BJ (cell line): ENCODE data around the gene TACR1. TPM values are rescaled to one million over a fixed set of nuclear protein-coding genes. Genes with fewer than 3 reads are reported as not detected.

Experiments
- CTCF ChIA-PET: fragments of 350-600 bp; formaldehyde crosslinking; extraction: SDS; loops from one replicate; lab custom pipeline; 2021; ENCODE audit warnings: antibody characterized with exemption, inconsistent platforms; lab: Yijun Ruan, JAX
- POLR2A ChIA-PET: fragments of 300-600 bp; sonication (Branson Sonifier 250); formaldehyde crosslinking; extraction: SDS; loops from one replicate; lab custom pipeline; 2021; ENCODE audit warnings: antibody characterized with exemption; lab: Charles Lee
- DNase-seq: peaks from one replicate; pipeline ENCODE4 v3.0.0-alpha.2; 2011; ENCODE audit warnings: low read depth
- H3K27me3 ChIP-seq: 2 replicates; pipeline ENCODE4 v1.6.0; 2011; ENCODE audit warnings: low read length; ENCODE audit not compliant: control insufficient read depth, insufficient read depth
- H3K36me3 ChIP-seq: 2 replicates; pipeline ENCODE4 v1.5.1; 2011; ENCODE audit warnings: low read length; ENCODE audit not compliant: control insufficient read depth, insufficient read depth
- H3K4me3 ChIP-seq: 2 replicates; pipeline ENCODE4 v1.5.1; 2011; ENCODE audit warnings: low read depth, mild to moderate bottlenecking, control low read depth, low read length
- CTCF ChIP-seq: IDR thresholded peaks from 2 replicates; pipeline ENCODE4 v1.5.1; 2011; ENCODE audit warnings: low read depth, mild to moderate bottlenecking, control low read depth, inconsistent platforms, low read length, moderate library complexity; ENCODE audit not compliant: insufficient read depth
- polyA plus RNA-seq: library from polyadenylated mRNA; depleted of rRNA; stranded (reverse); fragments of >200 nt; gene quantifications from 2 replicates; pipeline ENCODE4 v1.2.3, GENCODE V29; 2011

TACR1 gene
- polyA plus RNA-seq, 1 experiment: 0.07 TPM

- Histone ChIP-seq H3K36me3 (no peaks in the 10 kb centered on the region), H3K4me3 (no peak overlapping the region), H3K27me3 (no peaks in the 10 kb centered on the region)
- ChIA-PET POLR2A (no interaction called here), CTCF (interaction anchor here (1.7 to 2.9 kb wide), 3 partner anchors 9 to 136 kb away, joined by 4 to 9 read pairs (median 4); no protein-coding TSS in a partner anchor)
- DNase-seq: no peak
- no peak for TF ChIP-seq CTCF
Measured at GRCh38 chr2:75055142-75055819, 144.0 kb downstream of the TACR1 start.

GRCh38 chr2:75054296-75054695 lies 145.0 kb downstream of the TACR1 start:
- TF ChIP-seq CTCF: no peak
- ChIA-PET CTCF (interaction anchor here (1.1 to 2.9 kb wide), 7 partner anchors 10 to 360 kb away, joined by 3 to 9 read pairs (median 4); no protein-coding TSS in a partner anchor), POLR2A (no interaction called here)
- no peak for DNase-seq
- H3K36me3 ChIP-seq: no peaks in the 10 kb centered on the region
- H3K27me3 ChIP-seq: no peaks in the 10 kb centered on the region
- no peak overlapping the region for H3K4me3 ChIP-seq

GRCh38 chr2:75053484-75054112 lies 145.7 kb downstream of the TACR1 start:
- CTCF ChIA-PET: interaction anchor here (0.7 to 2.9 kb wide), 9 partner anchors 10 to 361 kb away, joined by 3 to 9 read pairs (median 4); no protein-coding TSS in a partner anchor
- peak; percentile 74 for TF ChIP-seq CTCF
- H3K36me3 ChIP-seq: no peaks in the 10 kb centered on the region
- DNase-seq: no peak
- POLR2A ChIA-PET: no interaction called here
- no peak overlapping the region for H3K4me3 ChIP-seq
- no peaks in the 10 kb centered on the region for H3K27me3 ChIP-seq

DNA sequence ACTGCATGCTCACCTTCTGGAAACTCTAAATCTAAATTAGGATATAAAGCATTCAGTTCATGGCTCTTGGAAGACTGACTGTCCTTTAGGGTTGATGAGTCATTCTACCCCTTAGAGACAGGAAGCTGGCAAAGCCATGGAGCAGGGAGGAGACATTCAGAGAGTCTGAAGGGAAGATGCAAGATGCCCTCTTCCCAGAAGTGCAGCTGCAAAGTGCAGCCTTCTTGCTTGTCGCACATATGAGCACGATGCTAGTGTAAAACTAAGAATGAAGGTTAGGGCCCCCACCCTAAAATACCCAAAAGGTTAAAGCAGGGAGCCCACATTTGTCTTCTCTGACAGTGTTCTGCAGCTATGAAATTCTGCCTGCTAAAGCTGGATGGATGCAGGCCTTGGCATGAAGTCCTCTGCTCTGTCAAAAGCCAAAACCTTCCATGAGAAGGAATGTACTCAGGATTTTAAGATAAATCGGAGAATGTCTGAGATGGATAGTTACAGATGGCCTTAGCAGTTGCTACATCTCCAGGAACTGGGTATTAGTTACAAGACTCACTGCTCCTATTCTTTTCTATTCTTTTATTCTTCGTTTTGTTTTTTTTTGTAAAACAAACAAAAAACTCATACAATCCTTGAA lies 151.2 kb downstream of the TACR1 start:
- DNase-seq: no peak
- H3K4me3 ChIP-seq: no peak overlapping the region
- CTCF ChIA-PET: interaction anchor here (1.3 to 2.6 kb wide), 2 partner anchors 9 to 17 kb away, joined by 3 to 8 read pairs; no protein-coding TSS in a partner anchor
- H3K27me3 ChIP-seq: no peaks in the 10 kb centered on the region
- TF ChIP-seq CTCF: no peak
- no peaks in the 10 kb centered on the region for H3K36me3 ChIP-seq
- POLR2A ChIA-PET: no interaction called here
